WTC11 (cell line): ENCODE results near the gene TFEB. TPM values are rescaled to one million over a fixed set of nuclear protein-coding genes. Genes with fewer than 3 reads are reported as not detected.

Source experiments
- ATAC-seq: fragments of 200-7000 bp; cut with Tn5 transposase; 2 replicates; pipeline ENCODE4 v1.10.0; 2021; ENCODE audit warnings: mild to moderate bottlenecking, moderate library complexity
- CTCF ChIA-PET: fragments of 300-600 bp; sonication (Branson Sonifier 250); formaldehyde crosslinking; loops from one replicate; lab custom pipeline; 2021; ENCODE audit warnings: antibody characterized with exemption; lab: Charles Lee
- POLR2A ChIA-PET: fragments of 350-600 bp; sonication (Branson Sonifier 250); formaldehyde crosslinking; loops from one replicate; lab custom pipeline; 2021; ENCODE audit warnings: antibody characterized with exemption; lab: Charles Lee
- DNase-seq: peaks from one replicate; pipeline ENCODE4 v3.0.0; 2021; ENCODE audit warnings: low spot score
- H3K27ac Mint-ChIP-seq: 2 replicates; pipeline ENCODE4 v1.8.0; 2021; ENCODE audit warnings: mixed read lengths
- H3K27me3 Mint-ChIP-seq: 2 replicates; pipeline ENCODE4 v1.8.0; 2021; ENCODE audit warnings: low read depth, mild to moderate bottlenecking, moderate library complexity, mixed read lengths
- H3K36me3 Mint-ChIP-seq: 2 replicates; pipeline ENCODE4 v1.8.0; 2021; ENCODE audit warnings: mixed read lengths
- H3K4me1 Mint-ChIP-seq: 2 replicates; pipeline ENCODE4 v1.8.0; 2022; ENCODE audit warnings: mixed read lengths
- H3K4me3 Mint-ChIP-seq: 2 replicates; pipeline ENCODE4 v1.8.0; 2021; ENCODE audit warnings: mild to moderate bottlenecking, moderate library complexity, mixed read lengths
- H3K9me3 Mint-ChIP-seq: 2 replicates; pipeline ENCODE4 v1.8.0; 2021; ENCODE audit warnings: mixed read lengths
- ARID4B ChIP-seq: sonication (generic); formaldehyde crosslinking; IDR thresholded peaks from 2 replicates; pipeline ENCODE4 v1.8.0; 2023; ENCODE audit warnings: missing genetic modification reagents, mild to moderate bottlenecking, borderline replicate concordance
- CREM ChIP-seq: sonication (generic); formaldehyde crosslinking; IDR thresholded peaks from 2 replicates; pipeline ENCODE4 v1.8.1; 2022; ENCODE audit warnings: mild to moderate bottlenecking, missing genetic modification reagents, moderate library complexity
- FOXK1 ChIP-seq: sonication (generic); formaldehyde crosslinking; IDR thresholded peaks from 2 replicates; pipeline ENCODE4 v1.8.0; 2022; ENCODE audit warnings: mild to moderate bottlenecking, moderate library complexity, missing genetic modification reagents
- HMGA2 ChIP-seq: fragments of 250-450 bp; sonication (Bioruptor Pico); IDR thresholded peaks from 2 replicates; pipeline ENCODE4 v1.4.0; 2021; ENCODE audit warnings: mild to moderate bottlenecking, moderate library complexity
- JUN ChIP-seq: sonication (generic); formaldehyde crosslinking; IDR thresholded peaks from 2 replicates; pipeline ENCODE4 v1.8.0; 2023; ENCODE audit warnings: mild to moderate bottlenecking, missing genetic modification reagents
- RELA ChIP-seq: sonication (generic); formaldehyde crosslinking; IDR thresholded peaks from 2 replicates; pipeline ENCODE4 v1.8.1; 2022; ENCODE audit warnings: missing genetic modification reagents, mild to moderate bottlenecking, borderline replicate concordance
- RORB ChIP-seq: fragments of 250-450 bp; sonication (Bioruptor Pico); IDR thresholded peaks from 2 replicates; pipeline ENCODE4 v1.9.0; 2021; ENCODE audit warnings: mild to moderate bottlenecking
- STAT6 ChIP-seq: sonication (generic); formaldehyde crosslinking; conservative IDR thresholded peaks from 2 replicates; pipeline ENCODE4 v1.8.1; 2023; ENCODE audit warnings: mild to moderate bottlenecking, low read depth, missing genetic modification reagents, moderate library complexity
- TEAD4 ChIP-seq: sonication (generic); formaldehyde crosslinking; IDR thresholded peaks from 2 replicates; pipeline ENCODE4 v1.8.0; 2022; ENCODE audit warnings: mild to moderate bottlenecking, missing genetic modification reagents
- USF2 ChIP-seq: sonication (generic); formaldehyde crosslinking; IDR thresholded peaks from 2 replicates; pipeline ENCODE4 v1.8.1; 2023; ENCODE audit warnings: mild to moderate bottlenecking, missing genetic modification reagents, moderate library complexity
- ZNF281 ChIP-seq: sonication (generic); formaldehyde crosslinking; IDR thresholded peaks from 2 replicates; pipeline ENCODE4 v1.8.0; 2023; ENCODE audit warnings: mild to moderate bottlenecking, missing genetic modification reagents
- ZNF423 ChIP-seq: fragments of 250-450 bp; sonication (Bioruptor Pico); IDR thresholded peaks from 2 replicates; pipeline ENCODE4 v2.1.2; 2022; ENCODE audit warnings: mild to moderate bottlenecking, moderate library complexity
- ZNF512 ChIP-seq: sonication (generic); formaldehyde crosslinking; IDR thresholded peaks from 2 replicates; pipeline ENCODE4 v1.8.1; 2022; ENCODE audit warnings: missing genetic modification reagents, borderline replicate concordance
- total RNA-seq: library from RNA; stranded (reverse); gene quantifications from 3 replicates; pipeline ENCODE4 v1.2.3, GENCODE V29; 2021

Gene TFEB
- total RNA-seq, 1 experiment from 2014 or later = 3.9 TPM

- TF ChIP-seq TEAD4 (CRISPR knock-in tag) = no peak
- TF ChIP-seq FOXK1 = no peak
- TF ChIP-seq RELA (CRISPR knock-in tag) = no peak
- TF ChIP-seq ZNF423 (CRISPR knock-in tag) = no peak
- TF ChIP-seq JUN (CRISPR knock-in tag) = no peak
- TF ChIP-seq CREM (CRISPR knock-in tag) = no peak
- TF ChIP-seq HMGA2 (CRISPR knock-in tag) = no peak
- TF ChIP-seq RORB (CRISPR knock-in tag) = no peak
- H3K27me3 Mint-ChIP-seq = peaks cover 3% of the 10 kb centered on the region; the same call in 1 of the 2 replicates
- ATAC-seq (no peak), DNase-seq (no peak)
- H3K27ac Mint-ChIP-seq = no peak overlapping the region
- no peak overlapping the region for H3K4me3 Mint-ChIP-seq
- ChIA-PET CTCF (interaction anchor here (0.7 to 2.7 kb wide), 5 partner anchors 14 to 43 kb away, joined by 3 to 16 read pairs (median 3); partner anchors contain the start of genes FRS3 and TFEB), POLR2A (interaction anchor here (0.7 kb wide), 1 partner anchor 20 kb away, joined by 4 read pairs; no protein-coding TSS in a partner anchor)
- H3K4me1 Mint-ChIP-seq = no peaks in the 10 kb centered on the region
- H3K36me3 Mint-ChIP-seq = no peaks in the 10 kb centered on the region
- no peaks in the 10 kb centered on the region for H3K9me3 Mint-ChIP-seq
These were observed 13.1 kb upstream of the TFEB start for GRCh38 chr6:41748542-41748941.

GRCh38 chr6:41748102-41748477 is 12.7 kb upstream of the TFEB start:
- ATAC-seq (no peak), DNase-seq (no peak)
- H3K36me3 Mint-ChIP-seq = no peaks in the 10 kb centered on the region
- no peaks in the 10 kb centered on the region for H3K9me3 Mint-ChIP-seq
- ChIA-PET CTCF (interaction anchor here (0.9 to 2.7 kb wide), 4 partner anchors 8 to 31 kb away, joined by 3 to 16 read pairs (median 4); partner anchors contain the start of genes FRS3 and TFEB), POLR2A (interaction anchor here (0.7 kb wide), 1 partner anchor 20 kb away, joined by 4 read pairs; no protein-coding TSS in a partner anchor)
- no peaks in the 10 kb centered on the region for H3K4me1 Mint-ChIP-seq
- H3K4me3 Mint-ChIP-seq = no peak overlapping the region
- peaks cover under 1% of the 10 kb centered on the region; the same call in 1 of the 2 replicates for H3K27me3 Mint-ChIP-seq
- no peak overlapping the region for H3K27ac Mint-ChIP-seq
- TF ChIP-seq USF2 (CRISPR knock-in tag) (no peak), ARID4B (CRISPR knock-in tag) (no peak), STAT6 (CRISPR knock-in tag) (no peak), ZNF281 (CRISPR knock-in tag) (no peak), ZNF512 (no peak)
